ENCODE data around the gene SLC10A1. TPM values are rescaled to one million over a fixed set of nuclear protein-coding genes. Genes with fewer than 3 reads are reported as not detected.

SLC10A1 gene
- total and polyA plus RNA-seq, 2 of the 4 experiments (the other 2 are of a cell fraction), result 0.03 TPM; not detected in 1

GRCh38 chr14:69815556-69815955 lies 18.5 kb upstream of the SLC10A1 start:
- ChIA-PET POLR2A (ENCODE audit: unreplicated experiment) (no interaction called here), CTCF (interaction anchor here (1.7 kb wide), 1 partner anchor 213 kb away, joined by 7 read pairs; no protein-coding TSS in a partner anchor)
- no peak overlapping the region for H2BK5ac ChIP-seq (ENCODE audit: low read depth, low read length, poor library complexity, severe bottlenecking)
- no peak overlapping the region for H3K27ac ChIP-seq (ENCODE audit: insufficient read depth, low read length)
- H2BK15ac ChIP-seq (ENCODE audit: low read depth, low read length), result no peak overlapping the region
- no peak overlapping the region for H4K8ac ChIP-seq (ENCODE audit: low read depth in 2 of 2, low read length in 2 of 2)
- H2AK9ac ChIP-seq (replicated peaks; ENCODE audit: low read depth, low read length, poor library complexity), result no peak overlapping the region
- BruUV-seq (replicated peaks), result no TSS peak
- H3K4me1 ChIP-seq (ENCODE audit: control insufficient read depth, insufficient read depth, low read length), result no peaks in the 10 kb centered on the region
- dilution Hi-C loops (cut with HindIII; ENCODE audit: low sequenced_read_pairs, unreplicated experiment), result no loop called here
- no peak overlapping the region for H4K91ac ChIP-seq (ENCODE audit: insufficient read depth, low read depth, low read length)
- no peak overlapping the region for H4K5ac ChIP-seq (ENCODE audit: low read depth, low read length)
- TF ChIP-seq MAFK (IDR thresholded peaks at IDR 0.05; ENCODE audit: low read depth, low read length) (no peak), USF2 (IDR thresholded peaks at IDR 0.05; ENCODE audit: low read depth, low read length) (no peak), BHLHE40 (IDR thresholded peaks at IDR 0.05; ENCODE audit: low read depth, low read length) (no peak), MAZ (IDR thresholded peaks at IDR 0.05; ENCODE audit: borderline replicate concordance, low read depth, low read length) (no peak), MXI1 (IDR thresholded peaks at IDR 0.05; ENCODE audit: borderline replicate concordance, low read depth, low read length) (no peak), SMC3 (IDR thresholded peaks at IDR 0.05; ENCODE audit: low read depth, low read length) (no peak), ELK1 (IDR thresholded peaks at IDR 0.05; ENCODE audit: borderline replicate concordance, low read depth, low read length) (no peak), NFE2L2 (IDR thresholded peaks at IDR 0.05; ENCODE audit: low read depth, low read length) (no peak), CHD1 (IDR thresholded peaks at IDR 0.05; ENCODE audit: low read depth, low read length) (no peak), RFX5 (IDR thresholded peaks at IDR 0.05; ENCODE audit: low read depth, low read length) (no peak), CEBPB (IDR thresholded peaks at IDR 0.05; ENCODE audit: low read depth, low read length) (no peak), FOS (IDR thresholded peaks at IDR 0.05; ENCODE audit: low read depth, low read length) (no peak)
- intact Hi-C loops (cut with micrococcal nuclease), result loop anchor here (5.0 kb wide), 1 partner anchor 502 kb away; no protein-coding TSS in a partner anchor
- DNase-seq (no peak), ATAC-seq (ENCODE audit: low read depth) (no peak)
- H3K23ac ChIP-seq (ENCODE audit: low read depth, low read length), result no peak overlapping the region
- no peaks in the 10 kb centered on the region for H3K79me1 ChIP-seq (ENCODE audit: low read depth in 1 of 2, low read length in 2 of 2)
- in situ Hi-C loops (cut with MboI; ENCODE audit: low sequenced_read_pairs), result loop anchor here (5.0 kb wide), 1 partner anchor 212 kb away; no protein-coding TSS in a partner anchor
- 20% methylated on average over 1 of the region's 5 CpGs; no CpG with 5 or more reads in 1 of the 2 experiments for WGBS, 2 experiments (ENCODE audit: extremely low coverage in 2 of 2, insufficient read length in 1 of 2)
- H2AFZ ChIP-seq (replicated peaks; ENCODE audit: low read length, poor library complexity), result no peak overlapping the region
- no peak overlapping the region for H2AK5ac ChIP-seq (ENCODE audit: low read depth, low read length)
- H3K4ac ChIP-seq (ENCODE audit: low read depth, low read length), result no peak overlapping the region
- H2BK20ac ChIP-seq (ENCODE audit: low read depth, low read length), result no peak overlapping the region
- no peaks in the 10 kb centered on the region for H4K20me1 ChIP-seq (ENCODE audit: insufficient read depth, low read length)
- no peaks in the 10 kb centered on the region for H3K36me3 ChIP-seq (ENCODE audit: control insufficient read depth, insufficient read depth, low read length)
- H3K14ac ChIP-seq (replicated peaks; ENCODE audit: low read depth, low read length), result no peak overlapping the region
- H3K9me3 ChIP-seq (ENCODE audit: control insufficient read depth, insufficient read depth, low read length), result no peaks in the 10 kb centered on the region
- peaks cover 42% of the 10 kb centered on the region for H3K27me3 ChIP-seq (ENCODE audit: control insufficient read depth, insufficient read depth, low read length)
- H3K56ac ChIP-seq (ENCODE audit: extremely low read depth, insufficient read depth, low read length), result no peak overlapping the region
- H2BK120ac ChIP-seq (ENCODE audit: low read depth, low read length), result no peak overlapping the region
- H3K18ac ChIP-seq (ENCODE audit: low read depth, low read length), result no peak overlapping the region
- H3K4me3 ChIP-seq (ENCODE audit: insufficient read depth, low read depth, low read length), result no peak overlapping the region
- H3K9me1 ChIP-seq (ENCODE audit: insufficient read depth, low read length), result no peaks in the 10 kb centered on the region
- no peak overlapping the region for H3K9ac ChIP-seq (ENCODE audit: low read depth, low read length)
- no peak overlapping the region for H3K4me2 ChIP-seq (ENCODE audit: low read depth, low read length)
